ENCODE results near the gene LPIN1.

DNA sequence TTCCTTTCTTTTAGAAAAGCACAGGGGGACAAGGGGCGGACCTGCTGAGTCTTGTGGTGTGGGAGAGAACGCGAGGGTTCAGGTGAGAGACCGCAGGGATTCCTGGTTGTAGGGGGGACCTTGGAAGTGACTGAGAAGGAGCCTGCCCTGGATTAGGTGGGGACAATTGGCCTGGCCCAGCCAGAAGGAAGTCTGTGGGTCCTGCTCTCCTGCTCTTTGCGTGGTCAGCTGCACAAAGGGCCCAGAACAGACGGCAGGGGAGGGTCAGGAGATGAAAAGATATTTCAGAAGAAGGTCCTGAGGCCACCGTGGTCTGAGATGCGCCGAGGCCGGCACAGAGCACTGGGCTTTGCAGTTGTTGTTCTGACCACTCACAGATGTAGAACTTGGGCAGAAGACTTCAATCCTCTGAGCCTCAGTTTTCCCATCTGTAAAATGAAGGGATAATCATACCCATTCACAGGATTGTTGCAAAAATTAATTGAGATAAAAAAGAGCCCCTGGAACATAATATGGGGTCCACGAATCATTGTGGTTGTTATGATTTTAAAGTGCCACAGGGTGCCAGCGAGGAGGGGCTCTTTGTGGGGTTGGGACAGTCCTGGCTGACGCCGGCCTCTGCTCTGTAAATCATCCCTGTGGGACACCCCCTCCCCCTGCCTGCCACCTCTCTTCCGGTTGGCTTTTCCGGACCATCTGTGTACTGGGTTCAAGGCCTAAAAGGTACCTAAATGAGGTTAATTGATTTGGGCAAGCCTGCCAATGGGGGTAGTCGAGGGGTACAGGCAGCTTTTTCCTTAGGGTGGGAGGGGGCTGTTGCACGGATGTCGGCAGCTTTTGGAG lies 1.8 kb downstream of the LPIN1 start:
- TF ChIP-seq RBM39 (IDR thresholded peaks at IDR 0.05; ENCODE audit: low read depth, low read length, poor library complexity, severe bottlenecking): no peak
- TF ChIP-seq JUNB (CRISPR knock-in tag; IDR thresholded peaks at IDR 0.05; ENCODE audit: borderline replicate concordance): no peak
- TF ChIP-seq, protein P1, sequence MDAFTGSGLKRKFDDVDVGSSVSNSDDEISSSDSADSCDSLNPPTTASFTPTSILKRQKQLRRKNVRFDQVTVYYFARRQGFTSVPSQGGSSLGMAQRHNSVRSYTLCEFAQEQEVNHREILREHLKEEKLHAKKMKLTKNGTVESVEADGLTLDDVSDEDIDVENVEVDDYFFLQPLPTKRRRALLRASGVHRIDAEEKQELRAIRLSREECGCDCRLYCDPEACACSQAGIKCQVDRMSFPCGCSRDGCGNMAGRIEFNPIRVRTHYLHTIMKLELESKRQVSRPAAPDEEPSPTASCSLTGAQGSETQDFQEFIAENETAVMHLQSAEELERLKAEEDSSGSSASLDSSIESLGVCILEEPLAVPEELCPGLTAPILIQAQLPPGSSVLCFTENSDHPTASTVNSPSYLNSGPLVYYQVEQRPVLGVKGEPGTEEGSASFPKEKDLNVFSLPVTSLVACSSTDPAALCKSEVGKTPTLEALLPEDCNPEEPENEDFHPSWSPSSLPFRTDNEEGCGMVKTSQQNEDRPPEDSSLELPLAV (CRISPR knock-in tag; conservative IDR thresholded peaks at IDR 0.05; ENCODE audit: low read depth): no peak
- TF ChIP-seq HOXA7 (CRISPR knock-in tag; IDR thresholded peaks at IDR 0.05): no peak
- TF ChIP-seq, protein P2, sequence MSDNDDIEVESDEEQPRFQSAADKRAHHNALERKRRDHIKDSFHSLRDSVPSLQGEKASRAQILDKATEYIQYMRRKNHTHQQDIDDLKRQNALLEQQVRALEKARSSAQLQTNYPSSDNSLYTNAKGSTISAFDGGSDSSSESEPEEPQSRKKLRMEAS (IDR thresholded peaks at IDR 0.05): no peak
- no peak for TF ChIP-seq PTBP1 (IDR thresholded peaks at IDR 0.05; ENCODE audit: low read depth, low read length, poor library complexity, severe bottlenecking)
